Lower leg skin (tissue), 3 donors: ENCODE data around the gene CALHM5.

ENCODE experiments used
- CTCF ChIP-seq, 3 donors: fragments of 450-650 bp; IDR thresholded peaks; one replicate each; pipeline ENCODE4 v1.5.1; 2016; ENCODE audit warnings: antibody characterized with exemption in 3 of 3, mild to moderate bottlenecking in 3 of 3, moderate library complexity in 2 of 3
- POLR2A ChIP-seq, 2 donors: fragments of 450-650 bp; IDR thresholded peaks; one replicate each; pipeline ENCODE4 v1.6.1; 2016 to 2017; ENCODE audit warnings: antibody characterized with exemption in 2 of 2, mild to moderate bottlenecking in 1 of 2, moderate library complexity in 1 of 2

- TF ChIP-seq CTCF (IDR thresholded peaks at IDR 0.05) (no peak), POLR2A (IDR thresholded peaks at IDR 0.05) (no peak)
Observed at GRCh38 chr6:116568111-116568510, 56.7 kb downstream of the CALHM5 start.
